GM04503 (cell line): Measurements from ENCODE around the gene MYOZ2.
"Not testable (repeated sequence)": the region's sequence is repeated elsewhere in the genome, so short reads cannot be mapped to it uniquely, and the experiment has no call there.

Experiments used
- DNase-seq: peaks from one replicate; pipeline ENCODE4 v3.0.0-alpha.2; 2012; ENCODE audit warnings: low read depth

Gene MYOZ2

GRCh38 chr4:119128148-119128547 lies 7.5 kb upstream of the MYOZ2 start:
- DNase-seq: no peak

- DNase-seq: no peak
These were observed 5.1 kb upstream of the MYOZ2 start for GRCh38 chr4:119130365-119131065.

- no peak for DNase-seq
These were observed 4.5 kb upstream of the MYOZ2 start for GRCh38 chr4:119131164-119131563.

DNA sequence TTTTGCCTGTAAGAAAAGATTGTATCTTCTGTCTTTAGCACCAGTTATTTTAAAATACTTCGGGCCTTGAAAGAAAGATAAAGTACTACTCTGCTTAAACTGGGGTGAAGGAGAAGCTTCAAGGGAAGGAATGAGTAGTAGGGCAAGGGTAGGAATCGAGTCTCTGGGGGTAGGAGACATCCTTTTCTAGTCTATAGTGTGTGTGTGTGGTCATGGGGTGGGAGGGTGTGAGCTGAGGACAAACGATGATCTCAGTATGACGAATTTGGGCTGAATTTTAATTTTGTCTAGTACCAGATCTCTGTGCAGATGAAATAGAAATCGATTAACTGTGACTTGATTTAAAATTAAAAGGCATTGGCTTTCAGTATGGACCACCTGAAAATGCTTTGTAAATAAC lies 3.3 kb upstream of the MYOZ2 start:
- DNase-seq: no peak

- DNase-seq: no peak
These were observed 914 bp downstream of the MYOZ2 start for GRCh38 chr4:119136546-119136945.

GRCh38 chr4:119138046-119138445 lies 2.4 kb downstream of the MYOZ2 start:
- DNase-seq: no peak

DNA sequence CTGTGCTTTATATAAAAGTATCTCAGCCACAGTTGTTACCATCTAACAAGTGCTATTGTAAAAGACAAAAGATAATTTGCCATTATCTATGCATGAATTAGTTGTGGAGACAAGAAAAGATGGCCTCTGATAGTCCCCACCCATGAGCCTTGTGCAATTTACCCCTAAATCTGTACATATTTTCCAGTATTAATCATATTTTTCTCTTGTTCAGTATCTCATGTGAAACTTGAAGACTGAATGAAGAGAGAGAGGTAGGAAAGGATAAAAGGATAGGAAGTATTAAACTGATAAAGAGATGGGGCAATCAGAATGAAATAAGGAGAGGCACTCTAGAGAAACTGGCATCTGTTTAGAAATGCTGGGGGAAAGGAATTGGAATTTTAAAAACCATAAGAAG lies 3.7 kb downstream of the MYOZ2 start:
- DNase-seq: no peak

- no peak for DNase-seq
These were observed 4.2 kb downstream of the MYOZ2 start for GRCh38 chr4:119139822-119140252.

DNA sequence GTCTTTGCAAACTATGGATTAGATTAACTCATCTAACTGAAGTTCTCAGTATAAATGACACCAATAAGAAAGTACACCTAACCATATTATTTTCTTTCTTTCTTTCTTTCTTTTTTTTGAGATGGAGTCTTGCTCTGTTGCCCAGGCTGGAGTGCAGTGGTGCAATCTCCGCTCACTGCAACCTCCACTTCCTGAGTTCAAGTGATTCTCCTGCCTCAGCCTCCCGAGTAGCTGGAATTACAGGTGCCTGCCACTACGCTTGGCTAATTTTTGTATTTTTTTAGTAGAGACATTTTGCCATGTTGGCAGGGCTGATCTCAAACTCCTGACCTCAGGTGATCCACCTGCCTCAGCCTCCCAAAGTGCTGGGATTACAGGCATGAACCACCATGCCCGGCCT lies 5.7 kb downstream of the MYOZ2 start:
- DNase-seq: not testable (repeated sequence)

DNA sequence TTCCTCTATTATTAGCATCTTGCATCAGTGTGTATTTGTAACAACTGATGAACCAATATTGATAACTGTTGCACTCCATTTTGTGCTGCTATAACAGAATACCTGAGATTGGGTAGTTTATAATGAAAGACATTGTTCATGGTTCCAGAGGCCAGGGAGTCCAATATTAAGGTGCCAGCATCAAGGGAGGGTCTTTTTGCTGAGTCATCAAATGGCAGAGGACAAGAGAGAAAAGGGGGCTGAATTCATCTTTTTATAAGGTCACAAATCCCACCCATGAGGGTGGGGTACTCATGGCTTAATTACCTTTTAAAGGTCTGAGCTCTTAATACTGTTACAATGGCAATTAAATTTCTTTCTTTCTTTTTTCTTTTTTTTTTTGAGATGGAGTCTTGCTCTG lies 7.2 kb downstream of the MYOZ2 start:
- DNase-seq: no peak

DNA sequence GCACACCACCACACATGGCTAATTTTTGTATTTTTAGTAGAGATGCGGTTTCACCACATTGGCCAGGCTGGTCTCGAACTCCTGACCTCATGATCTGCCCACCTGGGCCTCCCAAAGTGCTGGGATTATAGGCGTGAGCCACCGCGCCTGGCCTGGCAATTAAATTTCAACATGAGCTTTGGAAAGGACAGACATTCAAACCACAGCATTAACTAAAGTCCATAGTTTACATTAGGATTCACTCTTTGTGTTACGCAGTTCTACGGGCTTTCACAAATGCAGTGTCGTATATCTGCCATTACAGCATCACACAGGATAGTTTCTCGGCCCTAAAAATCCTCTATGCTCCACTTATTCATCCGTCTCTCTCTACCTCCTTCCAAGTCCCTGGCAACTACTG lies 7.7 kb downstream of the MYOZ2 start:
- DNase-seq: not testable (repeated sequence)

DNA sequence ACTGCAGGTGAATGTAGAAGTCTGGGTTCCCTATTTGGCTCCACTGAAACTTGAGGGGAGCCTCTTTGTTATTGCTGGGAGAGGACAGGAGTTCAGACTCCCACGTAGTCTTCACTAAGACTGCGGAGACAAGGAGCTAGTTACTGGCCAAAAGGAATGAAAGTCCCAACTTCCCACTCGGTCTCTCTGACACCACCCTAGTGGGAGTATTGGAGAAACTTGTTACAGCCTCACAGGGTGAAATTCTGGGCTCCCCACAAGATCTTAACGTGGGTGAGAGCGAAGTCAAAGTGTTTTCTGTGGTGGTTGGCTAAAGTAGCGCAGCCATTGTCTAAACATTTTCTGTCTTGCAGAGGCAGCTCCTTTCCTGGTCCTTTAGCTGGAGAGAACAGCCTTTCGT lies 13.5 kb downstream of the MYOZ2 start:
- DNase-seq: no peak

- DNase-seq: no peak
These were observed 15.5 kb downstream of the MYOZ2 start for GRCh38 chr4:119151161-119151560.

GRCh38 chr4:119152741-119153140 lies 17.1 kb downstream of the MYOZ2 start:
- no peak for DNase-seq

DNA sequence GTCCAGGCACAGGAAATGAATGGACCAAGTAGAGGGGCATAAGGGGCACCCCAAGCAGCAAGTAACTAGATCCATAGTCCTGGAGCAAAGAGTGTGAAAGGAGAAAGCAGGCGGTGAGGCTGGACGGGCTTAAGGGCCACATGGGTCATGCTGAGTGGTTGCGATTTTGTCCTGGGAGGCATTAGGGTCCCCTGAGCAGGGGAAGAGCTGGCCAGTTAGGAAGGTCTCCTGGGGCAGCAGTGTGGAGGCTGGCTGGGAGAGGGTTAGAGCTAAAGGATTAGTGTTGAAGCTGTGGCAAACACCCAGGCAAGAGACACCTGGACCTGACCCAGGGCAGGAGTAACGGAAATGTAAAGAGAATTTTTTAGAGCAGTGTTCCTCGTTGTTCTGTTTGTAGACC lies 26.5 kb downstream of the MYOZ2 start:
- DNase-seq: no peak

GRCh38 chr4:119165767-119166166 lies 30.1 kb downstream of the MYOZ2 start:
- no peak for DNase-seq

DNA sequence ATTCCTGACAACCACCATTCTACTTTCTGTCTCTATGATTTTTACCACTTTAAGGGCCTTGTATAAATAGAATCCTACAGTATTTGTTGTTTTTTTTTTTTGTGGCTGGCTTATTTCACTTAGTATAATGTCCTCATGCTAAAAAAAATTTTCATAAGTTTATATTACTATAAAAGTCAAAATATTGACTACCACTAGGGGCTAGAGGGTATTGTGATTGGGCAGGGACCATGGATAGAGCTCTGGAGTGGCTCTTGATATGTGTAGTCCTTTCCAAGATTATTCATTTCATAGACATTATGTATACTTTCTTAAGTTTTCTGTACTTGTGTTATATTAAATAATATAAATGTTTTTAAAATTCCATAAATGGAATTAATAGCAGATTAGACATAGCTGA lies 34.6 kb downstream of the MYOZ2 start:
- no peak for DNase-seq

GRCh38 chr4:119172223-119172622 lies 36.6 kb downstream of the MYOZ2 start:
- no peak for DNase-seq

DNA sequence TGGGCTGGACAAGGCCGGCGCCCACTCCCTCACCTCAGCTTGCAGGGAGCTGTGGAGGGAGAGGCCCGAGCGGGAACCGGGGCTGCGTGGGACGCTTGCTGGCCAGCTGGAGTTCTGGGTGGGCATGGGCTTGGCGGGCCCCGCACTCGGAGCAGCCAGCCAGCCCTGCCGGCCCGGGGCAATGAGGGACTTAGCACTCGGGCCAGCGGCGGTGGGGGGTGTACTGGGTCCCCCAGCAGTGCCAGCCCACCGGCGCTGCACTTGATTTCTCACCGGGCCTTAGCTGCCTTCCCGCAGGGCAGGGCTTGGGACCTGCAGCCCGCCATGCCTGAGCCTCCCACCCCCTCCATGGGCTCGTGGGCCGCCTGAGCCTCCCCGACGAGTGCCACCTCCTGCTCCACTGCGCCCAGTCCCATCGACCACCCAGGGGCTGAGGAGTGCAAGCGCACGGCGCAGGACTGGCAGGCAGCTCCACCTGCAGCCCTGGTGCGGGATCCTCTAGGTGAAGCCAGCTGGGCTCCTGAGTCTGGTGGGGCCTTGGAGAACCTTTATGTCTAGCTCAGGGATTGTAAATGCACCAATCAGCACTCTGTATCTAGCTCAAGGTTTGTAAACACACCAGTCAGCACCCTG lies 38.2 kb downstream of the MYOZ2 start:
- DNase-seq: not testable (repeated sequence)

- DNase-seq: no peak
These were observed 43.4 kb downstream of the MYOZ2 start for GRCh38 chr4:119179011-119179410.

- DNase-seq: no peak
These were observed 48.5 kb downstream of the MYOZ2 start for GRCh38 chr4:119184128-119184527.

DNA sequence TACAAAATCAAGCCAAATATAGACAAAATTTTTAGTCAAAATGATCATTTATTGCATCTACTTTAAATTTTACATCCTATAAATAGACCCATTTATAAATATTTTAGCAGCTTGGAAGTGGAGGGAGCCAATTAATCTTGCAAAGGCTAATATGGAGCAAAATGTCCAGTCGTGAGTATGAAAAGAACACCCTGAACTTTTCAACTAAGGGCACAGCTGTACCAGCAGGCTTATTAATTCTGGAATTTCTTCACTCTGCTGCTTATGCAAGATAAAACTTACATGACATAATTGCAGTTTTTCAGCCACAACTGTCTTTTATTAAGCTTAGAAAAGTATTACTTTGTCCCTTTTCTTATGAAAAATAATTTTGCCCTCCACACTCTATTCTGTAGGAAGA lies 54.0 kb downstream of the MYOZ2 start:
- no peak for DNase-seq

- no peak for DNase-seq
These were observed 54.7 kb downstream of the MYOZ2 start for GRCh38 chr4:119190354-119190753.

DNA sequence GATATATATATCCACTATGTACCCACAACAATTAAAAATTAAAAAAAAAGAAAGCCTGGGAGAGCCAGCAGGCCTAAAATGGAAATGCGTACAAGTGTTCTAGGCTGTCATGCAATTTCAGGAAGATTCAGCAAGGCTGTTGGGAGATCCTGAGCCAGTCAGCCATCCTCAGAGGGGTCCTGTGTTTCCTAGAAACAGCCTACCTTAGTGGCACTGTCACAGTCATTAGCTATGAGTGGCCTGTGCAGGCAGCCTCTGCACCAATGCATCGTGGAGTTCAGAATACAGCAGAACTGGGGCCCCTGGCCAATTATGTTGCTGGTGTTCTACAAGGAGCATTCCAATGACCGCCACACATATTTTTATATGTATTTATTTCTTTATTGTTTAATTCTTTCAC lies 55.9 kb downstream of the MYOZ2 start:
- no peak for DNase-seq
